Superior temporal gyrus (tissue), 1 donor: ENCODE measurements around the gene FAM20A.

Experiments used
- DNase-seq: peaks from one replicate; pipeline ENCODE4 v3.0.0-alpha.2; 2016; ENCODE audit errors: extremely low spot score

FAM20A gene

DNA sequence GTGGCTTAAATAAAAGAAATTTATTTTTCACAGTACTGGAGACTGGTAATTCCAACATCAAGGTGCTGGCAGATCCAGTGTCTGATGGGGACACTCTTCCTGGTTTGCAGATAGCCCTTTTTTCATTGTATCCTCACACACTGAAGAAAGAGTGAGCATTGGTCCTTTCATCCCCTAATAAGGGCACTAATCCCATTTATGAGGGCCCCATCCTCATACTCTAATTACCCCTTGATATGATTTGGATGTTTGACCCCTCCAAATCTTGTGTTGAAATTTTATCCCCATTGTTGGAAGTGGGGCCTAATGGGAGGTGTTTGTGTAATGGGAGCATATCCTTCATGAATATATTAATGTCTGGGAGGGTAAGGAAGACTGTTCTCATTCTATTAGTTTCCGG, 9.4 kb upstream of the FAM20A start:
- DNase-seq, result no peak

DNA sequence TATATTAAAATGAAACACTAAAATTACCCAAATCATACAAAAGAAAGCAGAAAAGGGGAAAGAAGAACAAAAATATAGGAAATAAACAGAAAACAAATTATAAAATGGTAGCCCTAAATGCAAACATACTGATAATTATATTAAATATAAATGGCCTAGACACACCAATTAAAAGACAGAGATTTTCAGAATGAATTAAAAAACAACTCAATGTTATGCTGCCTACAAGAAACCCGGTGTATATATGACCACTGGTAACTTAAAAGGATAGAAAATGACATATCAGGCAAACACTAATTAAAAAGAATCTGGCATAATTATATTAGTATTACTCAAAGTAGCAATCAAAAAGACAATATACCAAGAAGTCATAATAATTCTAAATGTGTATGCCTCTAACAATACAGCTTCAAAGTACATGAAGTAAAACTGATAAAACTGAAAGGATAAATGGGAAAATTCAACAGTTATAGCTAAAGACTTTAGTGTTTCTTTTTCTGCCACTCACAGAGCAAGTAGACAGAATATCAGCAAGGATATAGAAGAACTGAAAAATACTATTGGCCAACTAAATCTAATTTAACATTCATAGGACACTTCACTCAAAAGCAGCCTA, 7.5 kb upstream of the FAM20A start:
- no peak for DNase-seq

DNA sequence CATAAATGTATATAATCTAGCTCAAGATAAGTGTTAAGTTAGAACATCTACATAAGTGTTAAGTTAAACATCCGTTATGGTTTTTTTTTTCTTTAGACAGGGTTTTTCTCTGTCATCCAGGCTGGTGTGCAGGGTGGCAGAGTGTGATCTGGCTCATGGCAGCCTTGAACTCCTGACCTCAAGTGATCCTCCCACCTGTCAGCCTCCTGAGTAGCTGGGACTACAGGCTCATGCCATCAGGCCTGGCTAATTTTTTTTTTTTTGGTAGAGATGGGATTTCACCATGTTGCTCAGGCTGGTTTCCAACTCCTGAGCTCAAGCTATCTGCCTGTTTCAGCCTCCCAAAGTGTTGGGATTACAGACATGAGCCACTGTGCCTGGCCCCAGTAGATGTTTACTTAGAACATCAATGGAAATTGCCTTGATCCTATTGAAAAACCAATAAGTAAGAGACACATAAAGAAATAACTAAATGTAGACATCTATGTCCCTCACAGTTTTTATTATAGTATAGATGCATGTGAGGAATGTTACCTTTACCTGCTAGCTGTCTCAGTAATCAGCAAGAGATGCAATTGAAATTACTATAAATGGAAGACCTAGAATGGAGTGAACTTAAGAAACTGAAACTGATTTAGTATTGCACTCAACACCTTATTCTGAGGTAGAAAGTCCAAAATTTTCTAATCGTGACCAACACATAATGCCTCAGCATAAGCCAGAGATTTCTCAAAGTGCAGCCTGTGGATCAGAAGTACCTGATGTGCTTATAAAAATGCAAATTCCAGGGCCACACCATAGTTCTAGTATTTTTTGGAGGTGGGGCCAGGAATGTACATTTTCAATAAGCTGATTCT, 5.5 kb upstream of the FAM20A start:
- DNase-seq, result no peak

DNA sequence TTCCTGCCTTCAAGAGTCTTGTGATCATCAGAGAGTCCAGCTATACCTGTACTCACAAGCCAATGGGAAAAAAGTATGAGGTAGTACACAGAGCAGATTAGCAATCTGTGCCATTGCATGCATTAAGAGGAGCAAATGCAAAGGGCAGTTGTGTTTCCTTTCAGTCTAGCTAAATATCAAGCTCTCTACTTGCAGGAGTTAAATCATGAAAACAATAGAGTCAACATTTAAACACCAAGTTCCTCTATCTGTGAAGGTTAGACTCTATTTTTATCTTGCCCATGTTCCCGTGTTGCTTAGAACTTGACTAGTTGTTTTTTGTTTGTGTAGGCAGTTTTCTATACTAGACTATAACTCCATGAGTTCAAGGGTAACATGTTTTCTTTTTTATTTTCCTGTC, 4.7 kb upstream of the FAM20A start:
- DNase-seq, result no peak

DNA sequence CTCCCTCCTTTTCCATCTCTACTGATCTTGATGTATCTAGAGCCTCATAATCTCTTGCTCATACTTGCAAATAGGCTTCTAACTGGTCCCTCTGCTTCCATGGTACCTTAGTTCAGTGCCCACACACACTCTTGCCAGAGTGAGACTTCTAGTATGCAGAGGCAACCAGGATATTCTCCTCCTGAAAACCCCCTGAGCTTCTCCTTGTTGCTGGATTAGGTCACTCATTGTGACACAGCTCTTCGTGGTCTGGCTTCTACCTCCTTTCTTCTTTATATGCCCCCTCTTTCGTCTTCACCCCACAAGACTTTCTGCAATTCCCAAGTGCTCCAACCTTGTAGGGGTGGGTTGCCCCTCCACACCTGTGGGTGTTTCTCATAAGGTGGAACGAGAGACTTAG, 2.5 kb upstream of the FAM20A start:
- DNase-seq, result no peak

DNA sequence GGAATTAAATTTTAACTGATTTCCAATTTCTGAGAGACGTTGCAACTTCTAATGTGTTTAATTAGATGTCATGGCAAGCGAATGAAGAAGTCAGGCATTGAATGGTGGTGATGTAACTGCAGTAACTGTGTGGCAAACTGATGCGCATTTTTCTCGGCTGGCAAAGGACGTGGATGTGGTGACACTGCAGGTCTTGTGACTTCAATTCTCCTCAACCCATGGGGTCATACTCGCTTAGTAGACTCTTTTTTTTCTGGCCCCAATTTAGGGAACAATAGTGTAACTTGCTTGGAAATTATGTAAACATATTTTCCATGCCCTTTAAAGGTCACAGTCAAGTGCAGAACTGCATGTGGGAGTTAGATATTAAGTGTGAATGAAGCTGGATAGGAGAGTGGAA, 1.9 kb upstream of the FAM20A start:
- no peak for DNase-seq

DNA sequence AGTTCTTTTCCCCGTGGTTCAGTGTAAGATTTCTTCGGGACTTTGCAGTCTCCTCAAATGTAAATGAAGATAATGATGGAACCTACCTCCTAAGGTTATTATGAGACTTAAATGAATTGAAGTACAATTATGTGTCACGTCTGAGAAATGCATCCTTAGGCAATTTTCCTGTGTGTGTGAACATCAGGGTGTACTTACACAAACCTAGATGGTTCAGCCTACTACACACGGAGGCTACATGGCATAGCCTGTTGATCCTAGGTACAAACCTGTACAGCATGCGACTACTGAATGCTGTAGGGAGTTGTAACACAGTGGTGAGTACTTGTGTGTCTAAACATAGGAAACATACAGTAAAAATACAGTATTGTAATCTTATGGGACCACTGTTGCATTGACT, 1.1 kb upstream of the FAM20A start:
- no peak for DNase-seq

DNA sequence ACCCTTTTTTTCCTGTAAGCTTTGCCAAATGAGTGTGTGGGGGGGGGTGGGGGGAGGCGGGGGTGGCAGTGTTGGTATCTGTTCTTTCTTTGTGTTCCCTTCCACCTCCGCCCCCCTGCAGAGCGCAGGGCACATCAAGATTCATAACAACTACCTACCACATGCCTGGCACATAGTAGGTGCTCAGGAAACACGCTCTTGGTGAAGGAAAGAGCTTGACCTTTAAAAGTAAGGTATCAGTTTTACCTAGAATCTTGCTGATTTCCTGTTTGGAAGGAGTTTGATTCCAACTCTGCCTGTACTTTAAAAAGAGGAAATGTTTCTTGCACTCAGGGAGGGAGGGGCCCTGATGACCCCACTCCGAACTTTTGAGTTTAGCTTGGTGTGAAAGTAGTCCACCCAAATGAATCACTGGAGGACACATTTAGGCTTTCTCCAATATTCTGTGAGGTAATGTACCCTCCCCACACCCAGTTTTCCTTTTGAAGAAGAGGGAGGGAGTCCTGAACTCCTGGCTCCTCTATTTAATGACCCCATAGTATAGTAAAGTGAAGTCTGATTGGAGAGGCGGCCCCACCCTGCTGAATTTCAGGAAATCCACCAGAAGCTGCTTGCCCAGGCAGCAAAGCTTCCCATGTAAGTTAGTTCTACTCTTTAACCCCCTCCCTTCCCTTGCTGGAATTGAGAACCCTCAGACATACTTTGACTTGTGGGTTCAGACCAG, 560 bp upstream of the FAM20A start:
- no peak for DNase-seq

DNA sequence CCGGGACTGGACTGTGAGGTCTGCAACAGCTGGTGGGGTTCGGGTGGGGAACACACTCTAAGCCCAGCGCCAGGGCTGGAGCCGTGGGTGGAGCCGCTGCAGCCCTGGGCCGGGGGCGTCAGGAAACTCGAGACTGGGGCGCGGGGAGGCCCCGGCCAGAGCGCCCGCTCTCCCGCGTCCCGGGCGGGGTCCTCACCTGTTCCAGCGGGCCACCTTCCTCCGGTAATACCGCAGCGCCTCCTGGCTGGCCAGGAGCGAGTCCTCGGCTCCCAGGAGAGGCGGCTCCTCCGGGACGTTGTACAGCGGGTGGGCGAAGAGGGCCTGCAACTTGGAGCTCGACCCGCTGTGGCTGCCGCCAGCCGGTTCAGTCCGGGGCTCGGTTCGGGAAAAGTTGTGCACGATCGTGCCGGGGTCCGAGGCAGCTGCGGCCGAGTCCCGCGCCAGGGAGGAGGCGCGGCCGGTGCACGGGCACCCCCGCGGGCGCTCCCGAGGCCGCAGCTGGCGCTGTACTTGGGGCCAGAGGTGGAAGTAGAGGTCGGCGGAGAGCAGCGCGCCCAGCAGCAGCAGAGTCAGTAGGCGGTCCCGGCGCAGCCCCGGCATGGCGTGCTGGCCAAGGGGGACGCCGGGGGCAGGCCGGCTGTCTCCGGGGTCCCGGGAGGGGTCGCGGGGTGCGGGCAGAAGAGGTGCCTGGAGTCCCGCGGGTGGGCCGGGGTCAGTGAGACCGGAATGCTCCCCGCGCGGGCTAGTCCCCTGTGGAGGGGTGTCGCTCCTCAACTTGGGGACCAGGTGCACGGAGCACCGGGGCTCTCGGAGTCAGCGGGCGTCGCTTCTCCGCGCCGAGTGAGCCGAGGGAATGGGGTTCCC, 868 bp downstream of the FAM20A start:
- no peak for DNase-seq

DNA sequence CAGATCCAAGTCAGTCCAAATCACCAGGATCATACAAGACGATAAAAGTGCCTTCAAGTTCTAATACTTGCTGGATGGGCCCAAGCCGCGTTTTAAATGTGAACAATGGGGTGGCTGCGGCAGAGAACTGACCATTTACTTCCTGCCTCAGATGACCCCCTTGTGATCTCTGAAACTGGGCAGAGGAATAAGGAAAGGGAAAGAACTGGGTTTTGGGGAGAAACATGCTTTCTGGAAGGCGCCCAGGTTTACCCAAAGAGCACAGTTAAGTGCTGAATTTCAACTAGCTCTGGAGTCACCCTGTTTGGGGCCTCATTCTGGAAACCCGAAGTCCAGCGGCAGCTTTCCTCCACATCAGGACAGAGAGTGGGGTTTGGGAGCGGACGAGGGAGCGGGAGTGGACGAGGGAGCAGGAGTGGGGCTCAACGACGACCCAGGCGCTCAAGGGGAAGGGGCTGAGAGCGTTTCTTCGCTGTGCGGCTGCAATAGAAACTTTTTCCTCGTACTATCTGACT, 1.6 kb downstream of the FAM20A start:
- DNase-seq, result no peak

DNA sequence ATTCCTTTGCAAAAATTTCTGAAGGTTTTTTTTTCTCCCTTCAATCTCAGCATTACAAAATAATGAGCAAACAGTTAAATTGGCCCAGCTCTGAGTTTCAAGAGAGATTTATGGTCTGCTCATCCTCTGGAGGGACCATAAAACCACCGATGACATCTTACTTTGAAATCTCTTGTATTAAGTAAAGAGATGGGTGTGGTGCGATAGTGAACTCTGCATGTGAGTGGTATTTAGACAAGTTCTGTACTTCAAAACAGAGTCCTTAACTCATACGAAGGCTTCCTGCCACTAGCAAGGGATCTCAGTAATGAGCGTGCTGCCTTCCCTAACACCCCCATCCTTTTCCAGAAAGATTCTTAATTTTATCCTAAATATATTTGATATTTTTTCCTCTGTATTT, 2.1 kb downstream of the FAM20A start:
- DNase-seq, result no peak

DNA sequence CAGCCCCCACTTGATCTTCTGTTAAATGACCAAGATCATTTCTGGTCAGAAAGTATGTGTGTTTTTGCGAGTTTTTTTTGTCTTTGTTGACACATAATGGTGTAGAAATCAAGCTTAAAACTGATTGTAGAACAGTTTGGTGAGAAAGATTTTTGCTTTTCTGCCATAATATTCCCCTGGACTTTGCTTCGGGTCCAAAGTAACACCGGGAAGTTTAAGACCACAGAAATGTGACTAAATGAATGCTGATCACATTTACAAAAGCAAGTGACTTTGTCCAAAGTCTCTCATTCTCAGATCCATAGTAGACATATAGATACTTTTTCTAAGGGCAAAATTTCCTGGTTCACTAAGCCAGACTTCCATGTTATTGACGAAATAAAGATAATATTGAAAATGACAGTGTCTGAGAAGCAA, 2.6 kb downstream of the FAM20A start:
- DNase-seq, result no peak

DNA sequence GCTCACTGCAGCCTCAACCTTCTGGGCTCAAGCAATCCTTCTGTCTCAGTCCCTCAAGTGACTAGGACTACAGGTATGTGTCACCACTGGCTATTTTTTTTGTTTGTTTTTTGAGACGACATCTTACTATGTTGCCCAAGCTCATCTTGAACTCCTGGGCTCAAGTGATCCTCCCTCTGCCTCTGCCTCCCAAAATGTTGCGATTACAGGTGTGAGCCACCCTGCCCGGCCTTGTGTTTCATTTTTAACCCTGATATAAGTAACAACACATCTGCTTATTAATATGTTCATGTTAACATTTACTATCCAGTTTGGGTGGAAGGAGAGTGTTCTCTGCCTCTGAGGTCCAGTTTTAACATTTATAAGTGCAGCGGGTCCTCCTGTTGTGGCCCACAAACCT, 3.1 kb downstream of the FAM20A start:
- DNase-seq, result no peak

DNA sequence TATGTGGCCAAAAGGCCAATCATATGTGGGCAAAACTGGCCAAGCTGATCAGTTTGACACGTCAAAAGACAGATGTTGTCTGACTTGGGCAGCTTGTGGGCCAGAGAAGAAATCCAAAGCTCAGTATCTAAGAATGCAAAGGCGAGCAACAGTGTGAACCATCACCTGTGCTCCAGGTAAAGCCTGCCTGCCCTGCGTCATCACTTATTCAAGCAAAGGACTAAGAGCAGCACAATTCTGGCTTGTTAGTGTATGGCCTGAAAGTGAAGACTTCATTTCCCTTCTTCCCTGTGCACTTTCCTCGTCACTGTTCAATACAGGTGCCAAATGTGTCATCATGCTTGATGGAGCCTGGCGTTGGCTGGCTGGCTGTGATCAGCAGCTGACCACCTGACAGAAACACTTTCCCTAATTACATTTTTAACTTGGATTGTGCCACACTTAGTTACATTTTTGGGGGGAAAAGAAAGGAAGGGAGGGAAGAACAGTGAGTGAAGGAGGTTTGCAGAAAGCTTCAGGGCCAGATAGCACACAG, 4.7 kb downstream of the FAM20A start:
- DNase-seq, result no peak

DNA sequence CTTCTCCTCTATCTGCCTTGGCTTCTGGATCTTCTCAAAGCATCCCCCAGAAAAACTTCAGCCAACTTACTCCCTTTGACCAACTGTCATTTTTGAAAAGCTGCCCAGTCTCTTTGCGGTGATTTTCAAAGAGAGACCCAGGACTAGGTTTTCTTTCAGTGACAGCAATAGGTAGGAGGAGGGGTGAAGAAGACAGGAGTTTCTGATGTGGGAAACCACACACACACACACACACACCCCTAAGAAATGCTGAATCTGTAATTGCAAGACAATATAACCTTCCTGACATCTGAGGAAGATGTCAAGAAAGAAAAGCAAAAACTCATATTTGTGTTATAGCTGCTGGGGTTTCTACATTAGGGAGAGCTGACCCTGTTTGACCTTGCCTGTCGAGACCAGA, 5.2 kb downstream of the FAM20A start:
- no peak for DNase-seq

DNA sequence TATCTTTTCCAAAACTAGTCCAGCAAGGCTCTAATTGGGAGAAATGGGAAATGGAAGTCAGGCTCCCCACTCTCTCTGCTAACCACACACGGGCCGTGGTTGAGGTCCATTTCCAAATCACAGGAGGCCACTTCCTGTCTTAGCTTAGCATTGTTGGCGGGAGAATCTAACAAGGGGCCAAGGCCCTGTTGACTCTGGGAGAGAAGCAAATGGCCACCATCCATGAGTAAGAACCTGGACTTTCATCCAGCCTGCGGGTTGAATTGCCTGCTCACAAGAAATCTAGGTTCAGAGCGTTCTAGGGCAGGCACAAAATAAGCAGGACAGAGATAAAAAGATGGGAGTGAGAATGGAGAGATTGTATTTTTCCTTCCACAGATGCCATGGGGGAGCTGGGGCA, 5.7 kb downstream of the FAM20A start:
- no peak for DNase-seq

DNA sequence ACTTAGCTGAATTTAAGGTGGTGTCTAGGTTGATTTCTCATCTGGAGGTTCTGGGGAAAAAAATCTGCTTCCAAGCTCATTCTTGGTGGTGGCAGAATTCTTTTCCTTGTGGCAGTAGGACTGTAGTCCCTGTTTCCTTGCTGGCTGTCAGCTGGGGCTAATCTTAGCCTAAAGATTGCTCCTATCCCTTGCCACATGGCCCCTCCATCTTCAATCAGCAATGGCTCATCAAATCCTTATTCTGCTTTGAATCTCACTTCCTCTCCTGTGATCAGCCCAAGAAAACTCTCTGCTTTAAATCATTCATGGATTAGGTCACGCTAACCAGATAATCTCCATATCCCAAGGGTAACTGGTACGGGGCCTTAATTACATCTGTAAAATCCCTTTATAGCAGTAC, 6.6 kb downstream of the FAM20A start:
- DNase-seq, result no peak

DNA sequence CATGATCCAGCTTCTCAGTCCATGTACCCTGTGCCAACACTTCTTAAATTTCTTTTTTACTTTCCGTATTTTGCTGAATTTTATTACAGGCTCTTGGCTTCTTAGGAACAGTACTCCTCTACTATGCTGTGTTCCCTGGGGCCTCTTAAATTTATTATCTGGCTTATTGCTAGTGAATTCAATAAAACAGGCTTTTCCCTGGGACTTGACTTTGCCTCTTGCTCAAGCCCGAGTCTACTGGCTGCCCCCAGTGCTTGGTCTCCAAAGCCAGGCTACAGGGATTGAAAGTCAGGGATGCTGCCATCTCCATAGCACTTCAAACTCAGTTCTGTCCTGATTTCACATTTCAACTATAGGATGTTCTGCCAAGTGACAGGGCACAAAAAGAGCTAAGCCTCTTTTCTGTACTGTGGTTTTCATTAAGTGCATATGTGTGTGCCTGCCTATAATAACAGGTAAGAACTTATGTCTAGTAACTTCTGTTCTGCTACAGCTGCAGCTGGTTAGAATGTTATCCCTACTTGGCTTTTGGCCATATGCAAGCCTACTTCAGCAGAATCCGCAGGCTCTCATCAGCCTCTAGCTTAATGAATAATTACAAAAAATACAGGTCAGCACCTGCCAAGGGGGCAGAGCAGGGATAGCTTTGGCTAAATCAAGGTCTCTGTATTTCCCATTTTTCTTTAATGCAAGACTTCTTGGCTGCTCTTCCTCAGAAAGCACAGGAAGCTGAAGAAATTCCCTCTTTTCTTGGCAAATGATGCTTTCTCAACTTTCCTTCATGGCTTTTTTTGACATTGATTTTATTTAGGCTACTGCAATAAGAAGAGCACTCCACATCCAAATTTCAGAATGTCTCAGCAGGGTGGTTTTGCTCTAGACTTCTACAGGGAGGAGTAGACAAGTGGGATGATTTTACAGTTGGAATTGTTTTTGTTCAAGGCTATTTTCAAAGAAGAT, 8.2 kb downstream of the FAM20A start:
- no peak for DNase-seq

DNA sequence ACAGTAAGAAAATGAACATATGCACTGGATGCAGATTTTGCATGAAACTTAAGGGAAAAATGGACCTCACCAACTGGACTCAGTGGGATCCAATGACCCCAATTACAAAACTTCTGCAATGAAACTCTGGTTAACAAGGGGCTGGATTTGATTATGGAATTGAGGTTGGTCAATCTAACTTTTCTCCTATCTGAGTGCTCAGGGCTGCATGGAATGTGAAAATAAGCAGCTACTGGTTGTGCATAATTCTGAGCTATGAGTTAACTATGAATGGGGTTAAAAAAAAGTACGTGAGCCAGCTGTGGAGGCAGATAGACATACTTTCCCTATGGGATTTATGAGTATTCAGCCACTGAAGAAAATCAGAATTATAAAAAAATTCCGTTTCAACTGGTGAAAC, 9.2 kb downstream of the FAM20A start:
- DNase-seq, result no peak

DNA sequence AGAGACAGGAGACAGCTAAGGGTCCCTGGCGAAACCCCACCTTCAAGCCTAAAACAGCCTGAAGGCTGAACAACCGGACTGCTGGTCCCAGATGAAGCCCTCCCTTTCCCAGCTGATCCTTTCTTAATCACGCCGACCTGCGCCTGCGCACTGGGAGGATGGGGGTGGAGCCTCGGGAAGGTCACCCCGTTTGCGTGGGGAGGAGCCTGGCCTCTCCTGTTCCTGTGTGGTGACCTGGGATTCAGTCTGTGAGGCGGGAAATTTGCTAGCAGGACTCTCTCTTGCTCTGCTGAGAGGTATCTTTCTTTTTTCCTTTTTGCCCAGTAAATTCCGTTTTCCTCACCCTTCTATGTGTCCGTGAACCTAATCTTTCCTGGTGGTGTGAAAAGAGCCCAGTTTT, 9.6 kb downstream of the FAM20A start:
- no peak for DNase-seq
